HG02943 (cell line): ENCODE results near the gene FDX2.

Experiments used
- ATAC-seq: cut with Tn5 transposase; IDR thresholded peaks from one replicate; pipeline ENCODE4 v1.9.1; 2021; ENCODE audit warnings: mild to moderate bottlenecking, low read depth, moderate library complexity; ENCODE audit not compliant: unreplicated experiment

Gene FDX2

DNA sequence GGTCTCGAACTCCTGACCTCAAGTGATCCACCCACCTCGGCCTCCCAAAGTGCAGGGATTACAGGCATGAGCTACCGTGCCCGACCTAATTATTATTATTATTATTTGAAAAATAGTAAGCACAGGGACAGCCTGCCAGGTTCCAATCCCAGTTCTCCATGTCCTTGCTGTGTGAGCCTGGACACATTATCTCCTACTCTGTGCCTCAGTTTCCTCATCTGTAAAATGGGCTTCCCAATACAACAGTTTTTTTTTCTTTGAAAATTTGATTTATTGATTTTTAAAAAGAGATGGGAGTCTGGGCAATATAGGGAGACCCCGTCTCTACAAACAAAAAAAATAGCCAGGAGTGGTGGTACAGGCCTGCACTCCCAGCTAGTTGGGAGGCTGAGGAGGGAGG lies 9.5 kb downstream of the FDX2 start:
- no peak for ATAC-seq

GRCh38 chr19:10305139-10305806 lies 10.5 kb downstream of the FDX2 start:
- ATAC-seq, result no peak

DNA sequence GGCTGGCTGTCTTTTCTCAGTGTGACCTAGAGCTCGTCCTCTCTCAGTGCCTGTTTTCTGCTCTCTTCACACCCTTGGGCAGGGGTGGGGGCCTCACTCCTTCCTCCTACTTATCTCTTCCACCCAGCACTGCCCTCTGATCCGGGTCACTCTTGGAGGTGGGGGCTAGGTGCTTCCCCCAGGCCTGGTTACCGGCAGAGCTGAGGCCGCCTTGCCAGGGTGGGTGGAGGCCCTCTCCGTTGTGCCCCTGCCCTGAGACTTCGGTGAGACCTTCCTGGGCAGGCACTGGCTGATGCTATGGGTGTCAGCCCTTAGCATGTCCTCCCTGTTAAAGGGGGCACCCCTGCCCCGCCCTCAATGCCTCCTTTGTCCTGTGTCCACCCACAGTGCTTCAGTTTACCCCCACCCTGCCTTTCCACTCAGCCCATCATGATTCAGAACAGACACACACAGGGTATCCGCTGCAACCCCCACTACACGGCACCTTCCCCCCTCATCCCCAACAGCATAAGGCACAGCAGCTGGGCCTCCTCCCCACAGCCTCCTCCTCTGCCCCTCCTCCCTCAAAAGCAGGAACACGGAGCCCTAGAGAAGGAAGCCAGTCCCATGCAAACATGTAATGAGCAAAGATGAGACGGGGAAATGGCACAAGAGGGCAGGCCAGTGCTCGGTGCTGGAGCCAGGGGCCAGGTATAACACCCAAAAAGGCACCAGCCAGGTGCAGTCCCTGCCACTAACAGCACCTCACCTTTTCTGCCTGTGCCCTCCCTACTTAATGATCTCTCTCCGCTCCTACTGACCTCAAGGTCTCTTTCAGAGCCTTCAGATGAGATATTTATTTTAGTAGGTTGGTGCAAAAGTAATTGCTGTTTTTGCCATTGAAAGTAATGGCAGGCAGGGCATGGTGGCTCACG lies 16.0 kb downstream of the FDX2 start:
- ATAC-seq, result no peak

DNA sequence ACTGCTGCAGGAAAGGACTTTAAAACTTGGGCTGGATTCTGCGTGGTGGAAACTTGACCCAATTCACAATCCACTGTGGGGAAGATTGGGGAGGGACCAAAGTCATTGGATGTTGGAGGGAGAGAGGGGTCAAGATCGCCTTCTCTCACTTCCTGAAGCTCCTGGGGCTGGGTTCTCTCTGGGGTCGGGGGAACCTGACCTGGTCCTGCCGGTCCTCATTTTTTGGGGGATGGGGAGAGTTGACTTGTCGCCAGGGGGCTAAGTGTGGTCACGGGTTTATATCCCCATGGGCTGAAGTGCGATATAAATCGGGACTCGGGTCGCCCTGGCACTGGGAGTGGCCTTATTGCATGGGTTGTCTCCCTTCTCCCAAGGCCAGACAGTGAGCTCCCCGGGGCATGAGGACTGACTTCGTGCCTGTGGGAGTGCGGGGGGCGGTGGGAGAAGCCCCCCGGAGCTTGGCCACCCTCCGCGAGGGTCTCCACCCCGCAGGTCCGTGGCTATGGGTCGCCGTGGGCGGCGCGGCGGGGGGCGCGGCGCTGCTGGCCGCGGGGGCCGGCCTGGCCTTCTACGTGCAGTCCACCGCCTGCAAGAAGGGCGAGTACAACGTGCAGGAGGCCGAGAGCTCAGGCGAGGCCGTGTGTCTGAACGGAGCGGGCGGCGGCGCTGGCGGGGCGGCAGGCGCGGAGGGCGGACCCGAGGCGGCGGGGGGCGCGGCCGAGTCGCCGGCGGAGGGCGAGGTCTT lies 19.8 kb downstream of the FDX2 start:
- ATAC-seq, result no peak

GRCh38 chr19:10295305-10295846 lies 20.4 kb downstream of the FDX2 start:
- no peak for ATAC-seq

- no peak for ATAC-seq
These were observed 21.5 kb downstream of the FDX2 start for GRCh38 chr19:10294368-10294697.

GRCh38 chr19:10293637-10294367 lies 22.0 kb downstream of the FDX2 start:
- ATAC-seq, result no peak

DNA sequence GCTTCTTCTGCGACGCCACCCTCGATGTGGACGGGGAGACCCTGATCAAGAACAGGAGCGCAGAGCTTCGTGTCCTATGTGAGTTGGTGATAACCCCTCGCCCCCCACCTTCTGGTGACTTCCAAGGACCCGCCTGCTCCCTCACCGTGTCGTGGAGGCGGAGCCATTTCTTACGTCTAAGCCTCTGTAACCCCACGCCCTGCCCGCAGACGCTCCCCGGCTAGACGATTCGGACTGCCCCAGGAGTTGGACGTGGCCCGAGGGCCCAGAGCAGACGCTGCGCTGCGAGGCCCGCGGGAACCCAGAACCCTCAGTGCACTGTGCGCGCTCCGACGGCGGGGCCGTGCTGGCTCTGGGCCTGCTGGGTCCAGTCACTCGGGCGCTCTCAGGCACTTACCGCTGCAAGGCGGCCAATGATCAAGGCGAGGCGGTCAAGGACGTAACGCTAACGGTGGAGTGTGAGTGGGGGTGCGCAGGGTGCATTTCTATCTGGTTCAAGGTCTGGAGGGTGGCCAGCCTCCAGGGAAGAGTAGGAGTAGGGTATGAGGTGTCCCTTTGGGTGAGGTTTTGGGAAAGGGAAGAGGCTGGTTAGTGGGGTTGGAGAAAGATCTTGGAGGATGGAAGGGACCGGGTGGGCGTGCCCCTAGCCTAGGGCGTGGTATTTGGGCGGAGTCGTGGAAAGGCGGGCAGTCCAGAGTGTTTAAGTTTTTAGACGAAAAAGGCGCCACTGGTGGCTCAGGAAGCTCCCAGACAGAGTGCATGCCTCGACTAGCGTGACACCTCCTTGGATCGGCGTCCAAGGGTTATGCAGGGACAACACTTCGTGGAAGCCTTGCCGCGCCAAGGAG lies 22.8 kb downstream of the FDX2 start:
- ATAC-seq, result no peak

GRCh38 chr19:10292206-10292788 lies 23.5 kb downstream of the FDX2 start:
- peak; percentile 43 for ATAC-seq

- no peak for ATAC-seq
These were observed 24.1 kb downstream of the FDX2 start for GRCh38 chr19:10291554-10292205.

DNA sequence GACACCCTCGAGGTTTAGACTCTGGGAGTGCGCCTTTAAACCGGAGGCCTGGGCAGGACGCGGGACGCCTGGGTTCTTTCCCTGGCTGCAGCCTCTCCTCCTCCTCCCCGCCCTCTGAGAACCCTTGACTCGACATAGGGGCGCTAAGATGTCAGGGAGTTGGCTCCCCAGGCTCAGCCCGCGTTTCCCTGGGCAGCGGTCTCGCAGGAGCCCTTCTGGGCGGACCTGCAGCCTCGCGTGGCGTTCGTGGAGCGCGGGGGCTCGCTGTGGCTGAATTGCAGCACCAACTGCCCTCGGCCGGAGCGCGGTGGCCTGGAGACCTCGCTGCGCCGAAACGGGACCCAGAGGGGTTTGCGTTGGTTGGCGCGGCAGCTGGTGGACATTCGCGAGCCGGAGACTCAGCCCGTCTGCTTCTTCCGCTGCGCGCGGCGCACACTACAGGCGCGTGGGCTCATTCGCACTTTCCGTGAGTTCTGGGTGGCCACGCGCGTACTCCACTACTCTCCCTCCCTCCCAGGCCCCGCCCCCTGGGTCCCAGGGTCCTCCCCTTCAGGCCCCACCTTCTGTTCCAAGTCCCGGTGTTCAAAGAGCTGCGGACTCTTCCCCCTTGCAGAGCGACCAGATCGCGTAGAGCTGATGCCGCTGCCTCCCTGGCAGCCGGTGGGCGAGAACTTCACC lies 24.8 kb downstream of the FDX2 start:
- ATAC-seq, result no peak

DNA sequence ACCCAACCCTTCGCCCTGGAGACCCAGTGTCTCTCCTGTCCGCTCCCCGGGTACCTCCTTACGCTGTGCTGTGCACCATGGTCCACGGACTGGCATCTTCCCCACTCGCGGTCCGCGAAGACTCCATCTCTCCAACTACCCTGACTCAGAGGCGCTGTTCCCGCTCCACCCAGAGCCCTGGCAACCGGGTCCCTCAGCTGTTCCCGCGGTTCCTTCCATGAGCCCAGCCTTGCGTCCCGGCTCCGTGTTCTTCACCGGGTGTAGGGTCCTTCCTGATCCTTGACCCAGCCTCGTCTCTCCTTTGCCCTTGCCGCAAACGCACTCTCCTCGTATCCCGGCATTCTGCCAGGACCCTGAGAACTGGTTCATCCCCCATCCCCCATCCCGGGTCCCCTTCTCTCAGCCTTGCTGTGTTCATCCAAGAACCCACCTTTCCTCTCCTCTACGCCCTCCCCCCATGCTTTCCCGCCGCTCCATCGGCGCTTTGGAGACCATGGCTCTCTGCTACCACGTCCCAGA lies 25.4 kb downstream of the FDX2 start:
- no peak for ATAC-seq

DNA sequence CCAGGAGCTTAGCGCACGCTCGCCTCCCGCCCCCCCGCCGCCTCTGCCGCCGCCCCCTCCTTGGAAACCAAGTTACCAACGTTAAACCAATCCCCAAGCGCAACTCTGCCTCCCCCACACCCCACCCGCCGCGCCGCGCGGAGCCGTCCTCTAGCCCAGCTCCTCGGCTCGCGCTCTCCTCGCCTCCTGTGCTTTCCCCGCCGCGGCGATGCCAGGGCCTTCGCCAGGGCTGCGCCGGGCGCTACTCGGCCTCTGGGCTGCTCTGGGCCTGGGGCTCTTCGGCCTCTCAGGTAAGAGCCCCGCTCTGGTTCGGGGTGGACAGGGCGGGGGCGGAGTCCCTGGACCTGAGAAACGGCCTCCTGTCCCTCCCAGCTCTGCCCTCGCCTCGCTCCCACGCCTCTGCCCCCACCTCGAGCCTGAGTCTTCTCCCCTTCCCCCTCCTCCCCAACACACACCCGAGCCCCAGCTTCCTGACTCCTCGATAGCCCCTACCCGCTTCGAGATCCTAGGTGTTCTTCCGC lies 25.9 kb downstream of the FDX2 start, which contains the start of gene ICAM5:
Gene ICAM5, plus strand, starts transcription at position 117 of the 521 bp plus-strand sequence. Its CDS starts 92 bp downstream, at position 209.
- ATAC-seq, result no peak

DNA sequence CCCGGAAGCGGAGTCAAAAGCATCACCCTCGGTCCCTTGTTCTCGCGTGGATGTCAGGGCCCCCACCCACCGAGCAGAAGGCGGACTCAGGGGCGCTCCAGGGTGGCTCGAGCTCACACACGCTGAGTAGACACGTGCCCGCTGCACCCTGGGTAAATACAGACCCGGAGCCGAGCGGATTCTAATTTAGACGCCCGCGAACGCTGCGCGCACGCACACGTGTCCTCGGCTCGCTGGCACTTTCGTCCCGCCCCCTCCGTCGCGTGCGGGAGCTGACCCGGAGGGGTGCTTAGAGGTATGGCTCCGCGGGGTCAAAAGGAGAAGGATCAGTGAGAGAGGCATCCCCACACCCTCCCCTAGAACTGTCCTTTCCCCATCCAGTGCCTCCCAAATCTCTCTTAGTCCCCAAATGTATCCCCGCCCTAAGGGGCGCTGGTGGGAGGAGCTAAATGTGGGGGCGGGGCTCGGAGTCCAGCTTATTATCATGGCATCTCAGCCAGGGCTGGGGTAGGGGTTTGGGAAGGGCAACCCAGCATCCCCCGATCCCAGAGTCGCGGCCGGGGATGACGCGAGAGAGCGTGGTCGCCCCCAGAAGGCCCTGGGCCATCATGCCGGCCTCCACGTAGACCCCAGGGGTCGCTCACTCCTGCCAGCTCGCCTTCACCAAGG lies 26.5 kb downstream of the FDX2 start:
- ATAC-seq, result no peak

DNA sequence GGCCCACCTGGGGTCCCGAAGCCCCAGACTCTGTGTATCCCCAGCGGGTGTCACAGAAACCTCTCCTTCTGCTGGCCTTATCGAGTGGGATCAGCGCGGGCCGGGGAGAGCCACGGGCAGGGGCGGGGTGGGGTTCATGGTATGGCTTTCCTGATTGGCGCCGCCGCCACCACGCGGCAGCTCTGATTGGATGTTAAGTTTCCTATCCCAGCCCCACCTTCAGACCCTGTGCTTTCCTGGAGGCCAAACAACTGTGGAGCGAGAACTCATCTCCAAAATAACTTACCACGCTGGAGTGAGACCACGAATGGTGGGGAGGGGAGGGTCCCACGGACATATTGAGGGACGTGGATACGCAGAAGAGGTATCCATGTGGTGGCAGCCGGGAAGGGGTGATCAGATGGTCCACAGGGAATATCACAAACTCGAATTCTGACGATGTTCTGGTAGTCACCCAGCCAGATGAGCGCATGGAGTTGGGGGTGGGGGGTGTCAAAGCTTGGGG lies 27.1 kb downstream of the FDX2 start:
- no peak for ATAC-seq

GRCh38 chr19:10286803-10287737 lies 28.7 kb downstream of the FDX2 start, which contains the start of gene ICAM4:
ICAM4 (plus strand) TSS chr19:10286955; CDS start chr19:10287013, 58 bp downstream.
- ATAC-seq, result no peak
